ENCODE data around the gene SYDE1. TPM values are rescaled to one million over a fixed set of nuclear protein-coding genes. Genes with fewer than 3 reads are reported as not detected.

The SYDE1 gene
- total RNA-seq, 1 experiment from 2014 or later, result 37.7 TPM

GRCh38 chr19:15098460-15098859 is 8.7 kb upstream of the SYDE1 start:
- no peak for DNase-seq
- Histone ChIP-seq H3K36me3 (no peaks in the 10 kb centered on the region), H3K27ac (no peak overlapping the region), H3K9me3 (replicated peaks) (peaks cover 3% of the 10 kb centered on the region; the same call in 1 of the 2 replicates), H3K4me3 (no peak overlapping the region), H3K27me3 (peaks cover 11% of the 10 kb centered on the region), H3K4me1 (no peaks in the 10 kb centered on the region)

DNA sequence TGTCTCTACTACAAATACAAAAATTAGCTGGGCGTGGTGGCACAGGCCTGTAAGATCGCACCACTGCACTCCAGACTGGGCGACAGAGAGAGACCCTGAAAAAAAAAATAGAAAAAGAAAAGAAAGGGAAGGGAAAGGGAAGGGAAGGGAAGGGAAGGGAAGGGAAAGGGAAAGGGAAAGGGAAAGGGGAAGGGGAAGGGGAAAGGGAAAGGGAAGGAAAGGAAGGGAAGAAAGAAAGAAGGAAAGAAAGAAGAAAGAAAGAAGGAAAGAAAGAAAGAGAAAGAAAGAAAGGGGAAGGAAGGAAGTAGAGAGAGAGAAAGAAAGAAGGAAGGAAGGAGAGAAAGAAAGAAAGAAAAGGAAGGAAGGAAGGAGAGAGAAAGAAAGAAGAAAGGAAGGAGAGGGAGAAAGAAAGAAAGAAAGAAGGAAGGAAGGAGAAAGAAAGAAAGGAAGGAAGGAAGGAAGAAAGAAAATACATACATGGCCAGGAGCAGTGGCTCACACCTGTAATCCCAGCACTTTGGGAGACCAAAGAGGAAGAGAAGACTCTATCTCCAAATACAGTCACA is 8.1 kb upstream of the SYDE1 start:
- Histone ChIP-seq H3K27me3 (peaks cover 11% of the 10 kb centered on the region), H3K4me3 (no peak overlapping the region), H3K27ac (no peak overlapping the region), H3K36me3 (no peaks in the 10 kb centered on the region), H3K9me3 (replicated peaks) (peaks cover 4% of the 10 kb centered on the region), H3K4me1 (no peaks in the 10 kb centered on the region)
- no peak for DNase-seq

- H3K27ac ChIP-seq, result no peak overlapping the region
- H3K36me3 ChIP-seq, result no peaks in the 10 kb centered on the region
- peak; percentile 68 to 87 for DNase-seq
- H3K4me1 ChIP-seq, result no peaks in the 10 kb centered on the region
- H3K4me3 ChIP-seq, result no peak overlapping the region
- H3K27me3 ChIP-seq, result peaks cover 11% of the 10 kb centered on the region; the same call in 1 of the 2 replicates
- peaks cover 10% of the 10 kb centered on the region for H3K9me3 ChIP-seq (replicated peaks)
These were observed 5.6 kb upstream of the SYDE1 start for GRCh38 chr19:15101479-15102082.

GRCh38 chr19:15104003-15104402 is 3.2 kb upstream of the SYDE1 start:
- Histone ChIP-seq H3K4me1 (no peaks in the 10 kb centered on the region), H3K4me3 (no peak overlapping the region), H3K27ac (no peak overlapping the region), H3K27me3 (0 out of 2 replicates have a peak, but pooled peaks cover 5% of the 10 kb centered on the region), H3K9me3 (replicated peaks) (peaks cover 10% of the 10 kb centered on the region), H3K36me3 (peaks cover 3% of the 10 kb centered on the region; the same call in 1 of the 2 replicates)
- no peak for DNase-seq

DNA sequence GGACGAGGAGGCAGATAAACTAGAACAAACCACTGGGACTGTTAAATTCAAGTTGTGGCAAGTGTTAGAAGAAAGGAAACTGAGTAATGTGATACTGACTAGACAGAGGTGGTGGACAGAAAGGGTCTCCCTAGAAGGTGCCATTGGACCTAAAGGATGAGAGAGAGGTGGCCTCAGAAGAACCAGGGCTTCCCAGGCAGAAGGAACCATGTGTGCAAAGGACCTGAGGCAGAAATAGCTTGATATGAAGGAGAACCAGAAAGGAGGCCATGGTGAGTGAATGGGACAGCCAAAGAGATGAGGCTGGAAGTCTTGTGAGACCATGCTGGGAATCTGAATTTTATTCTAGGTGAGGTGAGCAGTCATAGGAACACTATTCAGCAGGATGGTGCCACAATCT is 2.8 kb upstream of the SYDE1 start:
- H3K27me3 ChIP-seq, result 0 out of 2 replicates have a peak, but pooled peaks cover 5% of the 10 kb centered on the region
- no peak overlapping the region for H3K4me3 ChIP-seq
- DNase-seq, result no peak
- H3K27ac ChIP-seq, result no peak overlapping the region
- peaks cover 7% of the 10 kb centered on the region; the same call in 1 of the 2 replicates for H3K36me3 ChIP-seq
- H3K4me1 ChIP-seq, result no peaks in the 10 kb centered on the region
- H3K9me3 ChIP-seq (replicated peaks), result peaks cover 10% of the 10 kb centered on the region

- H3K4me1 ChIP-seq, result no peaks in the 10 kb centered on the region
- H3K36me3 ChIP-seq, result peaks cover 8% of the 10 kb centered on the region
- no peak for DNase-seq
- no peak overlapping the region for H3K4me3 ChIP-seq
- no peak overlapping the region for H3K27ac ChIP-seq
- H3K9me3 ChIP-seq (replicated peaks), result peaks cover 10% of the 10 kb centered on the region
- 0 out of 2 replicates have a peak, but pooled peaks cover under 1% of the 10 kb centered on the region for H3K27me3 ChIP-seq
These were observed 2.2 kb upstream of the SYDE1 start for GRCh38 chr19:15105044-15105443.

GRCh38 chr19:15108145-15108844 is 1.1 kb downstream of the SYDE1 start:
- H3K4me3 ChIP-seq, result peak overlapping the region; percentile 98
- peak in 1 of 2 experiments; percentile 52 for DNase-seq
- peaks cover 7% of the 10 kb centered on the region; the same call in 1 of the 2 replicates for H3K9me3 ChIP-seq (replicated peaks)
- H3K27me3 ChIP-seq, result no peaks in the 10 kb centered on the region
- H3K36me3 ChIP-seq, result peaks cover 40% of the 10 kb centered on the region
- no peaks in the 10 kb centered on the region for H3K4me1 ChIP-seq
- H3K27ac ChIP-seq, result peak overlapping the region; percentile 87; the same call in 1 of the 2 replicates

DNA sequence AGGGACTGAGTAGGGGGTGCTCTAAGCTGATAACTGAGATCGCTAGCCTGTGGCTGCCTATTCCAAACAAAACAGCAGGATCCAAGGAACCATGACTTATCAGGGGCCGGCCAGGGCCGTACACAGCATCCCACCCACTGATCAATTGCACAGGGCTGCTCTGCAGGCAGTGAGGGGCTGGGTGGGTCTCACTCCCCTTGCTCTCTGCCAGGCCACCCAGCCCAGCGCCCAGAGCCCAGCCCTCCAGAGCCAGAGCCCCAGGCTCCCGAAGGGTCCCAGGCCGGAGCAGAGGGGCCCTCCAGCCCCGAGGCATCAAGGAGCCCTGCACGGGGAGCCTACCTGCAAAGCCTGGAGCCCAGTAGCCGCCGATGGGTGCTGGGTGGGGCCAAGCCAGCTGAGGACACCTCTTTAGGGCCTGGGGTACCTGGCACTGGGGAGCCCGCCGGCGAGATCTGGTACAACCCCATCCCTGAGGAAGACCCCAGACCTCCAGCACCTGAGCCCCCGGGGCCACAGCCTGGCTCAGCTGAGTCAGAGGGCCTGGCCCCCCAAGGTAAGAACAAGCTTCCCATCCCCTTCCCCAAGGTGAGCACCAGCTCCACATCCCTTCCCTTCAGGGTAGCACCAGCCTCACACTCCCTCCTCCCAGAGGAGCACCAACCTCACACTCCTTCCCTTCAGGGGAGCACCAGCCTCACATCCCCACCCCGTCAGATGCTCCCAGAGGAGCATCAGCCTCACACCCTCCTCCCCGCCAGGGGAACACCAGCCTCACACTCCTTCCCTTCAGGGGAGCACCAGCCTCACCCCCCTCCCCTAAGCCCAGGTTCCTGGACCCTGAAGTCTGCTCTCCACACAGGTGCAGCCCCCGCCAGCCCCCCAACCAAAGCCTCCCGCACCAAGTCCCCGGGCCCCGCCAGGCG is 1.9 kb downstream of the SYDE1 start:
- no peak overlapping the region for H3K27ac ChIP-seq
- no peak overlapping the region for H3K4me3 ChIP-seq
- peaks cover 6% of the 10 kb centered on the region; the same call in 1 of the 2 replicates for H3K9me3 ChIP-seq (replicated peaks)
- DNase-seq, result no peak
- peaks cover 48% of the 10 kb centered on the region for H3K36me3 ChIP-seq
- H3K27me3 ChIP-seq, result no peaks in the 10 kb centered on the region
- H3K4me1 ChIP-seq, result no peaks in the 10 kb centered on the region

DNA sequence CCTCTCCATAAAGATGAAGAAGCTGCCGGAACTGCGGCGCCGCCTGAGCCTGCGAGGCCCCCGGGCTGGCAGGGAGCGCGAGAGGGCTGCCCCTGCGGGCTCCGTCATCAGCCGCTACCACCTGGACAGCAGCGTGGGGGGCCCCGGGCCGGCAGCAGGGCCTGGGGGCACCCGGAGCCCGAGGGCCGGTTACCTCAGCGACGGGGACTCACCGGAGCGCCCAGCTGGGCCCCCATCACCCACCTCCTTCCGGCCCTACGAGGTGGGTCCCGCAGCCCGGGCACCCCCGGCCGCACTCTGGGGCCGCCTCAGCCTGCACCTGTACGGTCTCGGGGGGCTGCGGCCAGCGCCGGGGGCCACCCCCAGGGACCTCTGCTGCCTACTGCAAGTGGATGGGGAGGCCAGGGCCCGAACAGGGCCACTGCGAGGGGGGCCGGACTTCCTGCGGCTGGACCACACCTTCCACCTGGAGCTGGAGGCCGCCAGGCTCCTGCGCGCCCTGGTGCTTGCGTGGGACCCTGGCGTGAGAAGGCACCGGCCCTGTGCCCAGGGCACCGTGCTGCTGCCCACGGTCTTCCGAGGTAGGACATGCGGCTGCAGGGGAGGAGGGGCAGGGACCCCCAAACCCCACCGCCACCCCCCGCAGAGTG is 2.7 kb downstream of the SYDE1 start:
- Histone ChIP-seq H3K27ac (no peak overlapping the region), H3K9me3 (replicated peaks) (no peaks in the 10 kb centered on the region; the same call in 1 of the 2 replicates), H3K4me3 (no peak overlapping the region), H3K4me1 (no peaks in the 10 kb centered on the region), H3K36me3 (peaks cover 54% of the 10 kb centered on the region), H3K27me3 (no peaks in the 10 kb centered on the region)
- no peak for DNase-seq

DNA sequence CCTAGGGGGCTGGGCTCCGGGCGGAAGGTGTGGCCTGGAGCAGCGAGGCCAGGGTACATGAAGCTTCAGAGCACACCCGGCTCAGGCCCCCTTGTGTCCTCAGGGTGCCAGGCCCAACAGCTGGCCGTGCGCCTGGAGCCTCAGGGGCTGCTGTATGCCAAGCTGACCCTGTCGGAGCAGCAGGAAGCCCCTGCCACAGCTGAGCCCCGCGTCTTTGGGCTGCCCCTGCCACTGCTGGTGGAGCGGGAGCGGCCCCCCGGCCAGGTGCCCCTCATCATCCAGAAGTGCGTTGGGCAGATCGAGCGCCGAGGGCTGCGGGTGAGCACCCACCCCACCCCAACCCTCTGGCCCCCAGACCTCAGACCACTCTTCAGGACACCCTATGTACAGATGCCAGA is 3.2 kb downstream of the SYDE1 start:
- Histone ChIP-seq H3K27me3 (no peaks in the 10 kb centered on the region), H3K9me3 (replicated peaks) (no peaks in the 10 kb centered on the region; the same call in 1 of the 2 replicates), H3K27ac (no peak overlapping the region), H3K4me1 (no peaks in the 10 kb centered on the region), H3K36me3 (peaks cover 60% of the 10 kb centered on the region), H3K4me3 (no peak overlapping the region)
- no peak for DNase-seq

- no peaks in the 10 kb centered on the region for H3K4me1 ChIP-seq
- no peaks in the 10 kb centered on the region for H3K9me3 ChIP-seq (replicated peaks)
- H3K4me3 ChIP-seq, result no peak overlapping the region
- no peak overlapping the region for H3K27ac ChIP-seq
- no peaks in the 10 kb centered on the region for H3K27me3 ChIP-seq
- DNase-seq, result no peak
- H3K36me3 ChIP-seq, result peaks cover 70% of the 10 kb centered on the region
These were observed 4.6 kb downstream of the SYDE1 start for GRCh38 chr19:15111758-15112157.

DNA sequence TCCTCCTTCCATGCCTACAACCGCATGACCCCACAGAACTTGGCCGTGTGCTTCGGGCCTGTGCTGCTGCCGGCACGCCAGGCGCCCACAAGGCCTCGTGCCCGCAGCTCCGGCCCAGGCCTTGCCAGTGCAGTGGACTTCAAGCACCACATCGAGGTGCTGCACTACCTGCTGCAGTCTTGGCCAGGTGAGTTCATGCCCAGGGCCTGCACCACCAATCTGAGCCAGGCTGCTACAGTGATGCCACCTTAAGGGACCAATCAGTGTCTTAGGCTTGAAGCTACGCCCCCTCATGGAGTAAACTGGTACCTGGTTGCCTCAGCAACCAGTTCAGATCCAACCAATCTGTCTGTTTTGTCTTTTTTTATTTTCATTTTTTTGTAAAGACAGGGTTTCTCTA is 5.2 kb downstream of the SYDE1 start:
- no peak for DNase-seq

GRCh38 chr19:15113245-15114152 is 6.3 kb downstream of the SYDE1 start:
- H3K9me3 ChIP-seq (replicated peaks), result no peaks in the 10 kb centered on the region
- no peaks in the 10 kb centered on the region for H3K27me3 ChIP-seq
- H3K4me1 ChIP-seq, result no peaks in the 10 kb centered on the region
- no peak overlapping the region for H3K27ac ChIP-seq
- DNase-seq, result no peak
- no peak overlapping the region for H3K4me3 ChIP-seq
- peaks cover 85% of the 10 kb centered on the region for H3K36me3 ChIP-seq

More for the DNA sequence above, 5.2 kb downstream of the SYDE1 start:
- Histone ChIP-seq H3K4me1 (no peaks in the 10 kb centered on the region), H3K9me3 (replicated peaks) (no peaks in the 10 kb centered on the region), H3K27ac (no peak overlapping the region), H3K27me3 (no peaks in the 10 kb centered on the region), H3K36me3 (peaks cover 75% of the 10 kb centered on the region), H3K4me3 (no peak overlapping the region)

Data from SJCRH30 (cell line).